GM21786 (cell line): ENCODE data around the gene LONP1.

Source experiments
- ATAC-seq: cut with Tn5 transposase; IDR thresholded peaks from one replicate; pipeline ENCODE4 v1.9.1; 2021; ENCODE audit not compliant: unreplicated experiment

The LONP1 gene

GRCh38 chr19:5651361-5651760, 68.6 kb downstream of the LONP1 start:
- no peak for ATAC-seq

GRCh38 chr19:5648464-5648863, 71.5 kb downstream of the LONP1 start:
- no peak for ATAC-seq

- ATAC-seq: no peak
Measured at GRCh38 chr19:5646703-5647102, 73.2 kb downstream of the LONP1 start.

GRCh38 chr19:5645409-5645808, 74.5 kb downstream of the LONP1 start:
- ATAC-seq: no peak

- ATAC-seq: no peak
Measured at GRCh38 chr19:5644037-5644436, 75.9 kb downstream of the LONP1 start.

- no peak for ATAC-seq
Measured at GRCh38 chr19:5643060-5643459, 76.9 kb downstream of the LONP1 start.

- ATAC-seq: no peak
Measured at GRCh38 chr19:5642204-5642603, 77.7 kb downstream of the LONP1 start.
